Mesothelial cell of epicardium (in vitro differentiated cells): Measurements from ENCODE around the gene FAM174C. TPM values are rescaled to one million over a fixed set of nuclear protein-coding genes. Genes with fewer than 3 reads are reported as not detected.

Experiments used
- DNase-seq, 2 experiments: peaks; one replicate each; pipeline ENCODE4 v3.0.0; 2021; ENCODE audit warnings: low spot score in 2 of 2; ENCODE audit not compliant: unreplicated experiment in 2 of 2
- H3K27ac Mint-ChIP-seq: 2 replicates; pipeline ENCODE4 v1.8.0; 2021; ENCODE audit warnings: mixed read lengths
- H3K27me3 Mint-ChIP-seq: 2 replicates; pipeline ENCODE4 v1.8.0; 2021; ENCODE audit warnings: low read depth, mixed read lengths
- H3K36me3 Mint-ChIP-seq: 2 replicates; pipeline ENCODE4 v1.8.0; 2021; ENCODE audit warnings: mixed read lengths
- H3K4me1 Mint-ChIP-seq: 2 replicates; pipeline ENCODE4 v1.8.0; 2021; ENCODE audit warnings: mixed read lengths
- H3K4me3 Mint-ChIP-seq: 2 replicates; pipeline ENCODE4 v1.8.0; 2021; ENCODE audit warnings: mild to moderate bottlenecking, moderate library complexity, mixed read lengths
- H3K9me3 Mint-ChIP-seq: 2 replicates; pipeline ENCODE4 v1.8.0; 2021; ENCODE audit warnings: mixed read lengths
- CTCF ChIP-seq: fragments of 200-600 bp; sonication (generic); IDR thresholded peaks from one replicate; pipeline ENCODE4 v1.5.0; 2021; ENCODE audit warnings: antibody characterized with exemption; ENCODE audit not compliant: unreplicated experiment
- total RNA-seq: library from RNA; stranded (reverse); gene quantifications from 3 replicates; pipeline ENCODE4 v1.2.1, GENCODE V29; 2021

The FAM174C gene
- total RNA-seq, 1 donor from 2014 or later: 24.4 TPM

GRCh38 chr19:1248786-1249297, 26.5 kb upstream of the FAM174C start:
- peak; percentile 83 to 93 for DNase-seq
- Mint-ChIP-seq H3K36me3 (peaks cover 3% of the 10 kb centered on the region), H3K4me1 (peaks cover 17% of the 10 kb centered on the region), H3K9me3 (no peaks in the 10 kb centered on the region), H3K27ac (peak overlapping the region; percentile 90), H3K27me3 (no peaks in the 10 kb centered on the region), H3K4me3 (peak overlapping the region; percentile 77)
- peak; percentile 75 for TF ChIP-seq CTCF

- H3K4me1 Mint-ChIP-seq: peaks cover 17% of the 10 kb centered on the region
- DNase-seq: peak; percentile 88 to 94
- no peak for TF ChIP-seq CTCF
- no peaks in the 10 kb centered on the region for H3K9me3 Mint-ChIP-seq
- H3K27me3 Mint-ChIP-seq: no peaks in the 10 kb centered on the region
- H3K27ac Mint-ChIP-seq: peak overlapping the region; percentile 53
- peak overlapping the region; percentile 70 for H3K4me3 Mint-ChIP-seq
- H3K36me3 Mint-ChIP-seq: peaks cover 3% of the 10 kb centered on the region
These were observed 25.9 kb upstream of the FAM174C start for GRCh38 chr19:1249298-1249989.

DNA sequence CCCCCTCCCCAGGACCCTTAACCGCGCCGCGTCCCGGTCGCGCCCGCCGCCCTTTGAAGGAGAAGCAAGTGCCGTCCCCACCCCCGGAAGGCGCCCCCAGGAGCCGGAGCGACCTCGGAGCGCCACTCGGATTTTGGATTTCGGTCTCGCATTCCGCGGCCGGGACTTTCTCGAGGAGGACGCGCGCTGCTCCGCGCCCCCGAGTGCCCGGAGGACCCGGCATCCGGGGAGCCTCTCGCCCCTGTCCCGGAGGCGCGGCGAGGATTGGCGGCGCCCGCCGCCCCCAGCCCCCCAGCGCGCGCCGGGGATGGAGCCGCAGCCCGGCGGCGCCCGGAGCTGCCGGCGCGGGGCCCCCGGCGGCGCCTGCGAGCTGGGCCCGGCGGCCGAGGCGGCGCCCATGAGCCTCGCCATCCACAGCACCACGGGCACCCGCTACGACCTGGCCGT, 25.3 kb upstream of the FAM174C start:
- Mint-ChIP-seq H3K36me3 (peaks cover 3% of the 10 kb centered on the region), H3K27ac (no peak overlapping the region), H3K4me1 (peaks cover 14% of the 10 kb centered on the region), H3K9me3 (no peaks in the 10 kb centered on the region), H3K27me3 (no peaks in the 10 kb centered on the region), H3K4me3 (peak overlapping the region; percentile 70)
- DNase-seq: no peak
- no peak for TF ChIP-seq CTCF

DNA sequence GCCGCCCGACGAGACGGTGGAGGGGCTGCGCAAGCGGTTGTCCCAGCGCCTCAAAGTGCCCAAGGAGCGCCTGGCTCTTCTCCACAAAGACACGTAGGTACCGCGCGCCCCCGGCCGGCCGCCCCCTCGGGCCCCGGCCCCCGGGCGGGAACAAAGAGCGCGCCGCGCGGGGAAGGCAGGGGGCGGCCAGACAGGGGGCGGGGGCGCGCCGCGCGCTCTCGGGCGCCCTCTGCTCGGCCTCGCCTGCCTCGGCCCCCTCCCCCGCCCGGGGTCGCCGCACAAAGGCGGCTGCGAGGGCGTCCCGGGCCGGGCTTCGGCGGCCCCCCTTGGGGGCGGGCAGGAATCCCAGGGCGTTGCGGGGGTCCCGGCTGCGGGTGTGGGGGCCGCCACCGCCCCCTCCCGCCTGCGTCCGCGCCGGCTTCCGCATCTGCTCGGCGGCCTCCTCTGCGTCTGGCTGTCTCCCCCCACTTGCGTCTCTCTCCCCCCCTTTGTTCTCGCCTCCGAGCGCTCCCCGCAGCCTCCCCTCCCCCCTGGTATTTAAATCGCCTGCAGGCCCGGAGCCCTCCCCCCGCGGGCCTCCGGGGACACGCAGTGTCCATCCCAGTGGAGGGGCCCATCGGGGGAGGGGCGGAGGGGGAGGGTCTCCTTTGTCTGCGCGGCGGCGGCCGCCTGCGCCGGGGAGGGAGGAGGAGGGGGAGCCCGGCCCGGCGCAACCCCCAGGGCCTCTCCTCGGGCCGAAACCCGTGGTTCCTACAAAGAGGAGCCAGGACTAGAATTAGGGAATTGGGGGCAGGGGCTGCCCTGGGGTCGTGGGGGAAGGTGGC, 24.7 kb upstream of the FAM174C start:
- Mint-ChIP-seq H3K4me1 (peaks cover 14% of the 10 kb centered on the region), H3K9me3 (no peaks in the 10 kb centered on the region), H3K36me3 (peaks cover 3% of the 10 kb centered on the region), H3K4me3 (peak overlapping the region; percentile 85), H3K27ac (peak overlapping the region; percentile 94), H3K27me3 (no peaks in the 10 kb centered on the region)
- DNase-seq: peak in 1 of 2 experiments; percentile 65
- no peak for TF ChIP-seq CTCF

DNA sequence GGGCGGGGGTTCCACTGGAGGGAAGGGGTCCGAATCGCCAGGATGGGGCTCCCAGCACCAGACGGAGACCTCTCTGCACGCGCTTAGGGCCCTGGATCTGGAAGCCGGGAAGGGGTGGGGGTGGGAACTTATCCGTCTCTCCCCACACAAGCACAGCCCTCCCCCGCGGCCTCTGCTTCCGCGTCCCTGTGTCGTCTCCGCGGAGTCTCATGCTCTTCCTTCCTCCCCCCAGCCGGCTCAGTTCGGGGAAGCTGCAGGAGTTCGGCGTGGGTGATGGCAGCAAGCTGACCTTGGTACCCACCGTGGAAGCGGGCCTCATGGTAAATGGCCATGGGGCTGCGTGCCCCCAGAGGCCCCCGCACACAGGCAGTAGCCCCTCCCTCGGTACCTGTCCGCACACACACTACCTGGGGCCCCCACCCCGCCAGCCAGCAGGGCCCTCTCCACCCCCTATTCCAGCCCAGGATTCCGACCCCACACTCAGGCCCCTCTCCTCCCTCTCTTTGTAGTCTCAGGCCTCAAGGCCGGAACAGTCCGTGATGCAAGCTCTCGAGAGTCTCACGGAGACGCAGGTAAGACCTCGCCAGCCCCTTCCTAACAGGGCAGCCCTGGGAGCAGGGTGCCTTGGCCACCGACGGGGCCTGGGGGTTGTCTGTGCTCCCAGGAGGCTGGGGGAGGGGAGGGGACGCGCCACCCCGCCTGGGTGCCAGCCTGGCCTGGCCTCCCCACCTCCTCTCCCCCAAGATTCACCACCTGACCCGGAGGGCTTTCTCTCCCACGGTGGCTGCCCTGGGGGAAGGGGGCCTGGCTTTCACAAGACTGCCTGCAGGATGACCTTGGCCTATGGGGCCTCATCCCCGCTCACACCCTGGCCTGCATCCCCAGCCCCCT, 23.8 kb upstream of the FAM174C start:
- no peak for TF ChIP-seq CTCF
- peak overlapping the region; percentile 85 for H3K4me3 Mint-ChIP-seq
- H3K4me1 Mint-ChIP-seq: peaks cover 14% of the 10 kb centered on the region
- no peaks in the 10 kb centered on the region for H3K27me3 Mint-ChIP-seq
- no peak for DNase-seq
- H3K36me3 Mint-ChIP-seq: peaks cover 3% of the 10 kb centered on the region
- no peaks in the 10 kb centered on the region for H3K9me3 Mint-ChIP-seq
- peak overlapping the region; percentile 94 for H3K27ac Mint-ChIP-seq
